ENCODE data around the gene SLC44A2.

SLC44A2 gene

GRCh38 chr19:10683064-10683426, 57.7 kb downstream of the SLC44A2 start:
- TF ChIP-seq CTCF (IDR thresholded peaks at IDR 0.05; ENCODE audit: insufficient read depth, low read length, poor library complexity, severe bottlenecking) (no peak), EZH2phosphoT487 (conservative IDR thresholded peaks at IDR 0.05; ENCODE audit: low read length) (no peak)
- Histone ChIP-seq H3K4me3 (ENCODE audit: insufficient read depth, low read length, poor library complexity, severe bottlenecking) (no peak overlapping the region), H3K9ac (ENCODE audit: low read length) (no peak overlapping the region), H2AFZ (ENCODE audit: low read depth, low read length, severe bottlenecking) (no peak overlapping the region), H3K36me3 (ENCODE audit: low read length) (peaks cover 46% of the 10 kb centered on the region), H3K4me2 (ENCODE audit: low read depth, low read length, poor library complexity, severe bottlenecking) (no peak overlapping the region), H3K79me2 (ENCODE audit: insufficient read depth, low read length) (peaks cover 8% of the 10 kb centered on the region; the same call in 1 of the 2 replicates), H3K27ac (ENCODE audit: low read depth, low read length) (no peak overlapping the region), H3K9me3 (ENCODE audit: insufficient read depth, low read length) (no peaks in the 10 kb centered on the region), H3K9me2 (replicated peaks; ENCODE audit: insufficient read depth, low read length) (no peaks in the 10 kb centered on the region), H3K27me3 (ENCODE audit: low read length) (no peaks in the 10 kb centered on the region), H4K20me1 (ENCODE audit: low read depth, low read length) (peaks cover 7% of the 10 kb centered on the region; the same call in 1 of the 2 replicates), H3F3A (ENCODE audit: insufficient read depth) (no peaks in the 10 kb centered on the region)

- H3K9me3 ChIP-seq (ENCODE audit: insufficient read depth, low read length), result no peaks in the 10 kb centered on the region
- no peak overlapping the region for H3K4me2 ChIP-seq (ENCODE audit: low read depth, low read length, poor library complexity, severe bottlenecking)
- peaks cover 7% of the 10 kb centered on the region; the same call in 1 of the 2 replicates for H4K20me1 ChIP-seq (ENCODE audit: low read depth, low read length)
- TF ChIP-seq EZH2phosphoT487 (conservative IDR thresholded peaks at IDR 0.05; ENCODE audit: low read length) (no peak), CTCF (IDR thresholded peaks at IDR 0.05; ENCODE audit: insufficient read depth, low read length, poor library complexity, severe bottlenecking) (no peak)
- H3K79me2 ChIP-seq (ENCODE audit: insufficient read depth, low read length), result peaks cover 2% of the 10 kb centered on the region; the same call in 1 of the 2 replicates
- H3K4me3 ChIP-seq (ENCODE audit: insufficient read depth, low read length, poor library complexity, severe bottlenecking), result no peak overlapping the region
- H3K27me3 ChIP-seq (ENCODE audit: low read length), result no peaks in the 10 kb centered on the region
- H3K9me2 ChIP-seq (replicated peaks; ENCODE audit: insufficient read depth, low read length), result no peaks in the 10 kb centered on the region
- H2AFZ ChIP-seq (ENCODE audit: low read depth, low read length, severe bottlenecking), result no peak overlapping the region
- H3F3A ChIP-seq (ENCODE audit: insufficient read depth), result no peaks in the 10 kb centered on the region
- H3K36me3 ChIP-seq (ENCODE audit: low read length), result peaks cover 41% of the 10 kb centered on the region
- H3K27ac ChIP-seq (ENCODE audit: low read depth, low read length), result no peak overlapping the region
- H3K9ac ChIP-seq (ENCODE audit: low read length), result no peak overlapping the region
Observed at GRCh38 chr19:10683582-10683981, 58.2 kb downstream of the SLC44A2 start.

- no peak overlapping the region for H3K9ac ChIP-seq (ENCODE audit: low read length)
- 0 out of 2 replicates have a peak, but pooled peaks cover 3% of the 10 kb centered on the region for H3F3A ChIP-seq (ENCODE audit: insufficient read depth)
- H3K4me2 ChIP-seq (ENCODE audit: low read depth, low read length, poor library complexity, severe bottlenecking), result no peak overlapping the region
- H4K20me1 ChIP-seq (ENCODE audit: low read depth, low read length), result peaks cover 7% of the 10 kb centered on the region; the same call in 1 of the 2 replicates
- no peak overlapping the region for H3K27ac ChIP-seq (ENCODE audit: low read depth, low read length)
- TF ChIP-seq CTCF (IDR thresholded peaks at IDR 0.05; ENCODE audit: insufficient read depth, low read length, poor library complexity, severe bottlenecking), result no peak
- TF ChIP-seq EZH2phosphoT487 (conservative IDR thresholded peaks at IDR 0.05; ENCODE audit: low read length), result no peak
- H3K4me3 ChIP-seq (ENCODE audit: insufficient read depth, low read length, poor library complexity, severe bottlenecking), result no peak overlapping the region
- H3K9me2 ChIP-seq (replicated peaks; ENCODE audit: insufficient read depth, low read length), result no peaks in the 10 kb centered on the region
- no peak overlapping the region for H2AFZ ChIP-seq (ENCODE audit: low read depth, low read length, severe bottlenecking)
- H3K79me2 ChIP-seq (ENCODE audit: insufficient read depth, low read length), result no peaks in the 10 kb centered on the region; the same call in 1 of the 2 replicates
- H3K36me3 ChIP-seq (ENCODE audit: low read length), result peaks cover 29% of the 10 kb centered on the region; the same call in 1 of the 2 replicates
- H3K9me3 ChIP-seq (ENCODE audit: insufficient read depth, low read length), result no peaks in the 10 kb centered on the region
- H3K27me3 ChIP-seq (ENCODE audit: low read length), result no peaks in the 10 kb centered on the region
Observed at GRCh38 chr19:10685210-10685609, 59.9 kb downstream of the SLC44A2 start.

Data from SU-DHL-6 (cell line).